AG08396 (cell line): ENCODE measurements around the gene DHRSX.
"Not testable (repeated sequence)": the region's sequence is repeated elsewhere in the genome, so short reads cannot be mapped to it uniquely, and the experiment has no call there.

Source experiments
- DNase-seq: peaks from one replicate; pipeline ENCODE4 v3.0.0; 2012; ENCODE audit warnings: low spot score, mixed read lengths

DHRSX gene, protein sequence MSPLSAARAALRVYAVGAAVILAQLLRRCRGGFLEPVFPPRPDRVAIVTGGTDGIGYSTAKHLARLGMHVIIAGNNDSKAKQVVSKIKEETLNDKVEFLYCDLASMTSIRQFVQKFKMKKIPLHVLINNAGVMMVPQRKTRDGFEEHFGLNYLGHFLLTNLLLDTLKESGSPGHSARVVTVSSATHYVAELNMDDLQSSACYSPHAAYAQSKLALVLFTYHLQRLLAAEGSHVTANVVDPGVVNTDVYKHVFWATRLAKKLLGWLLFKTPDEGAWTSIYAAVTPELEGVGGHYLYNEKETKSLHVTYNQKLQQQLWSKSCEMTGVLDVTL

DNA sequence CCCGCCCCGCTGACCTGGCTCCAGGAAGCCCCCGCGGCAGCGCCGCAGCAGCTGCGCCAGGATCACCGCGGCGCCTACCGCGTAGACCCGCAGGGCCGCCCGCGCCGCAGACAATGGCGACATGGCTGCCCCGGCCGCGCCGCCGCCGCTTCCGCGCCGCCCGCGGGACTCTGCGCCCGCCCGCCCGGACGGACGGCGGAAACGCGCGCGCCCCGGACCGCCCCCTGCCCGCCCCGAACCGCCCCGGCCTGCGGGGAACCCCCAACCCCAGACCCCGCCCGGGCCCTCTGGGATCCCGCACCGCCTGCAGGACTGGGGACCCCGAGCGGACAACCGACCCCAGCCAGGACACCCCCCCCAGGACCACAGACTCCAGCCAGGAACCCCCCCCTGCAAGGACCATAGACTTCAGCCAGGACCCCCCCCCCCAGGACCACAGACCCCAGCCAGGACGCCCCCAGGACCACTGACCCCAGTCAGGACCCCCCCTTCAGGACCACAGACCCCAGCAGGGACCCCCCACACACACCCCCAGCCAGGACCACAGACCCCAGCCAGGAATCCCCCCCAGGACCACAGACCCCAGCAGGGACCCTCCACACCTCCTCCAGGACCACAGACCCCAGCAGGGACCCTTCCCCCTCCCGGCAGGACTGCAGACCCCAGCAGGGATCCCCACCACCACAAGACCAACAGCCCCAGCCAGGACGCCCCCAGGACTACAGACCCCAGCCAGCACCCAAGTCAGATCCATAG is at the start of gene DHRSX, which contains the start of gene ZBED1:
DHRSX (minus strand) TSS at position 174 of the 756 bp plus-strand sequence; CDS start at position 123, 51 bp downstream.
ZBED1 (minus strand) TSS at position 174 of the 756 bp plus-strand sequence. CDS start 10,257 bp downstream, outside the sequence.
- DNase-seq: peak; percentile 80

DNA sequence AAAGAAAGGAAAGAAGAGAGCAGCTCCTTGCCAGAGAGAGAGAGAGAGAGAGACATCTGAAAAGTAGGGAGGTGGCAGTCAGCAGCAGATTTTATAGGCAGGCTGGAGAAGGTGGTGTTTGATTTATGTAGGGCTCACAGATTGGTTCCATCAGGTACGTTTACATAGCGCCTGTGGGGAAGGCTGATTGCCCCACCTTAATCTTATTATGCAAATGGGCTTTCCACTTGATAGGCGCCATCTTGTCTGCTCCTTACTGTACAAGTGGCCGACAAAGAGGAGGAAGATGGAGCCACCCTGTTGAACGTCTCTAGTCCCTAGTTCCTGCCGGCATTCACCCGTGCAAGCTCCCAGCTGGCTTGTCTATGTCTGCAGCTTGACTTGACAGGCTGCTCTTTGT is 49.1 kb upstream of the DHRSX start:
- DNase-seq: no peak

DNA sequence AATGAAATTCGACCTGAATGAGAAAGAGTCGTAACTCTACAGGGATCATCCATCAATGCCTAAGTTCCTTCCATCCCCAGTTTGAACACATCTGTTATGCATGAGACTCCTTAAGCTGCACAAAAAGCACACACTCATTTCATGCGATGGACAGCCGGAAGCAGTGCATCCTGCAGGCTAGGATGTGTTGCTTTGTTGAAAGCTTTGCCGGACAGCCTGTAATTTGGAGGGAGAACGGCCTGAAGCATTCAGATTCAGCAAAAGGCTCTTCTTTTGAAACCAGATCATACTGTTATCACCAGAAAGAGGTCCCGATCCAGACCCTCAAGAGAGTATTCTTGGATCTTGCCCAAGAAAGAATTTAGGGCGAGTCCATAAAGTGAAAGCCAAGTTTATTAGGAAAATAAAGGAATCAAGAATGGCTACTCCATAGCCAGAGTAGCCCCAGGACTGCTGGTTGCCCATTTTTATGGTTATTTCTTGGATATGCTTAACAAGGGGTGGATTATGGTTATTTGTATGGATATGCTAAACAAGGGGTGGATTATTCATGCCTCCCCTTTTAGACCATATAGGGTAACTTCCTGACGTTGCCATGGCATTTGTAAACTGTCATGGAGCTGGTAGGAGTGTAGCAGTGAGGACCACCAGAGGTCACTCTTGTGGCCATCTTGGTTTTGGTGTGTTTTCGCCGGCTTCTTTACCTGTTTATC is 48.1 kb upstream of the DHRSX start:
- DNase-seq: no peak

DNA sequence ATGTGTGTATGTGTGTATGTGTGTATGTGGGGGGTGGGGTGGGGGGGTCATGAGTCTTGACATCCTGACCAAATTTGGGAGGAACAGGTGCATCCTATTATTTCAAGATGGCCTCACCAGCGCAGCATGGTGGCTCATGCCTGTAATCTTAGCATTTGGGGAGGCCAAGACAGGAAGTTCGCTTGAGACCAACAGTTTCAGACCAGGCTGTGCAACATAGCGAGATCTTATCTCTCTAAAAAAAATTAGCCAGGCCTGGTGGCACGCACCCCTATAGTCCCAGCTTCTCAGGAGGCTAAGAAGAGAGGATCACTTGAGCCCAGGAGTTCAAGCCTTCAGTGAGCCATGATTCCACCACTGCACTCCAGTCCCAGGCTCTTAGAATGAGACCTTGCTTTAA is 47.0 kb upstream of the DHRSX start:
- DNase-seq: no peak

DNA sequence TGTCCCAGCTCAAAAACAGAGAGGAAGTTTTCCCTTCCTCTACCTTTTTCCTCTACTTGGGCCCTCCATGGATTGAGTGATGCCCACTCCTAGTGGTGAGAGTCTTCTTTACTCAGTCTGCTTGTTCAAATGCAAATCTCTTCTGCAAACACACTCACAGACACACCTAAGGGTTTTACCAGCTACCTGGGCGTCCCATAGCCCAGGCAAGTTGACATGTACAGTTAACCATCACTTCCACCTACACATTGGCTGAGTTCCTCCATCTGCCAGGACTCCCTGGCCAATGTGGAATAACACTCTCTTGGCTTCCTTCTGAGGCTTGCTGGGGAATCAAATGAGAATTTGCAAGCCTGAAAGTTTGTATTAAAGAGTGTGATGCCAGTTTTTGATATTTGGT is 45.7 kb upstream of the DHRSX start:
- DNase-seq: no peak

DNA sequence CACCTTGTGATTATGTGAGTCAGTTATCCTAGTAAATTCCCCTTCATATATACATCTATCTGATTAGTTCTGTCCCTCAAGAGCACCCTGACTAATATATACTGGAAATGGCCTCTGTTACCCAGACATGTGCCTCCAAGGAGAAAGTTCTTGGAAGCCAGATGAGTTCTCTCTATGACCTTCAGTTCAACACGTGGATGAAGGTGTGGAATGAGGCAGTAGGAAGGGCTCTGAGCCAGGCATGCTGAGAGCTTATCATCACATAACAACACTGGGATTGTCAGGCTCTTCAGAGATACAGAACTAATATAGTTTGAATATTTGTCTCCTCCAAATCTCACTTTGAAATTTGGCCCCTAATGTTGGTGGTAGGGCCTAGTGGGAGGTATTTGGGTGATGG is 44.4 kb upstream of the DHRSX start:
- no peak for DNase-seq

DNA sequence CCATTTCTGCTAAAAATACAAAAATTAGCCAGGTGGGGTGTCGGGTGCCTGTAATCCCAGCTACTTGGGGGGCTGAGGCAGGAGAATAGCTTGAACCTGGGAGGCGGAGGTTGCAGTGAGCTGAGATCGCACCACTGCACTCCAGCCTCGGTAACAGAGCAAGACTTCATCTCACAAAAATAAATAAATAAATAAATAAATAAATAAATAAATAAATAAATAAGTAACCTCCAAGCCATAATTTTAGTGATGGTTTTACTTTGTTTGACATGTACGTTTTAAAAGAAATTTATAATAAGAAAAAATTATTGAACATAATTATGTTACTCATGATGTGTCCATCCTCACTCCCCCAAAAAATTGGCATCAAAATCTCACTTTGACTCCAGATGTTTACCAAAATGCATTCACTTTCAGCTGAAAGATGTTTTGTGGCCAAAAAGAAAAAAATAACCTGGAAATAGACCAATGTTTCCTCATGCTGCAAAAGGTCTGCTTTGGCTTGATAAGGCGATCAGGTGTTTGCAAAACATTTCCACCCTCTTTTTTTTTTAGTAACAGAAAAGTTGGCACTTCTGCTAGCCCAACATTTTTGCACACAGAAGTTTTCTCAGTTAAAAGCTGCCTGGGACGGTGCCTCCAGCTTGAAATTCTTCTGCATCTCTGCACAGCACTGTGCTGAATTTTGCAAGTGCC is 42.2 kb upstream of the DHRSX start:
- no peak for DNase-seq

DNA sequence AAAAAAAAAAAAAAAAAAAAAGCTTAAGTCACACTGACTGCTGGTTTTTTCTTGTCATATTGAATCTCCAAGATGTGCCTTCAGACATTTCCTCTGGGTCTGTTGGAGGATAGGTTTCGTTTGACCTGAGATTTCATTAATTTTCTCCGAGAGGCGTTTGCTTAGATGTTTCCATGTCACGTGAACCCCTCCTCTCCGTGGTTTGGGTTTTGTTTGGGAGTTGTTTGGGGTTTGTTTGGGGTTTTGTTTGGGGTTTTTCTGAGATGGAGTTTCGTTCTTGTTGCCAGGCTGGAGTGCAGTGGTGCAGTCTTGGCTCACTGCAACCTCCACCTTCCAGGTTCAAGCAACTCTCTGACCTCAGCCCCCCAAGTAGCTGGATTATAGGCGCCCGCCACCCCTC is 40.8 kb upstream of the DHRSX start:
- no peak for DNase-seq

DNA sequence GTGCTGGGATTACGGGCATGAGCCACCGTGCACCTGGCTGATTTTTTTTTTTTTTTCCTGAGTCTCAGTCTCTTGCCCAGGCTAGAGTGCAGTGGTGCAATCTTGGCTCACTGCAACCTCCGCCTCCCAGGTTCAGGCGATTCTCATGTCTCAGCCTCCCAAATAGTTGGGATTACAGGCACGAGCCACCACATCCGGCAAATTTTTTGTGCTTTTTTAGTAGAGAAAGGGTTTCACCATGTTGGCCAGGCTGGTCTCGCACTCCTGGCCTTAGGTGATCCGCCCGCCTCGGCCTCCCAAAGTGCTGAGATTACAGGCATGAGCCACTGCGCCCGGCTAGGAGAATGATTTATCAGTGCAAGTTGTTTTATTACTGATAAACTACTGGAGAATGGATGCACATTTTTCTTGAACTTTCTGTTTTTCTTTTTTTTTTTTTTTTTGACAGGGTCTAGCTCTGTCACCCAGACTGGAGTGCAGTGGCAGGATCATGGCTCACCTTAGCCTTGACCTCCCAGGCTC is 39.7 kb upstream of the DHRSX start:
- DNase-seq: no peak

DNA sequence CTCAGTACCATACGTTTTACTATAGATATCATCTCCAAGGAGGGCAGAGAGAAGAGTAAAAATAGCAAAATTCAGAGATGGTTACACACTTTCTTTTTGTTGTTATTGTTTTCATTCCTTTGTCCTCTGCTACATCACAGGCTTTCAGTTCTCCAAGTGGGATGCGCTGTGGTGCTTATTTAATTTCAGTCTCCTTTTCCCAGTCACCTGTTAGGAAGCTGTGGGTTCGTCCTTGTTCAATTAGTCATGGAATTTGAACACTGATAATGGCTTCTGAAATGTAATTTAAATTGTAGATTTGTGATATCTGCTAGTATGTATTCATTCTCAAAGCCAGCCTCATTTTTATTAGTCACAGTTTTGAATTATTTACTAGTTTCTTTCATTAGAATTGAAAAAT is 38.8 kb upstream of the DHRSX start:
- DNase-seq: no peak

DNA sequence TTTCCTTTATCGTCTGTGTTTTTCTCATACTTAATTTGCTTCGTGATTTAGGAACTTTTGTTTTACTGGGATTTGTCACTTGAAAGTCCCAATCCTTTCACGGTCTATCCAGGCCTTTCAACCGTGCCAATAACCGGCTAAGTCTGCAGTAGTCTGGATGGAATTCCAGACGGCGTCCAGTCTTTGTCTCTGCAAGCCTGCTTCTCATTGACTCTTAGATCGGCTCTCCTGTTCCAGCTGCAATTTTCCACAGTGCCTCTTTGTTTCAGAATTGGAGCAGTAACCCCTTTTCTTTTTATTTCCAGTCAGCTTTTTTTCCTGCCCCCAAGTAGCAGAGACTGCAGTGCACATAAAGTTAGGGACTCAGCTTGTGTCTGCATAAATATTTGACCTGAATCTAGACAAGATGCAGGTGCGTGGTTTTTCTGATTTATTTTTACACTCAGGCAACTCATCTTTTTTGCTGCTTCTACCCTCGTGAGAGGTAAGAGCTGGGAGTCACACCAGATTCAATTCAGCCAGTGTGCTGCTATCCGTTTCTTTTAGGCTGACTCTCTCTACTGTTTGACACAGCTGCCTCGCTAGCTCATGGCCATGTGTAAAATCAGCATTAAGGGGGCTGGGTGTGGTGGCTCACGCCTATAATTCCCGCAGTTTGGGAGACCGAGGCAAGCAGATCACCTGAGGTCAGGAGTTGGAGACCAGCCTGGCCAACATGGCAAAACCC is 37.4 kb upstream of the DHRSX start:
- DNase-seq: no peak

DNA sequence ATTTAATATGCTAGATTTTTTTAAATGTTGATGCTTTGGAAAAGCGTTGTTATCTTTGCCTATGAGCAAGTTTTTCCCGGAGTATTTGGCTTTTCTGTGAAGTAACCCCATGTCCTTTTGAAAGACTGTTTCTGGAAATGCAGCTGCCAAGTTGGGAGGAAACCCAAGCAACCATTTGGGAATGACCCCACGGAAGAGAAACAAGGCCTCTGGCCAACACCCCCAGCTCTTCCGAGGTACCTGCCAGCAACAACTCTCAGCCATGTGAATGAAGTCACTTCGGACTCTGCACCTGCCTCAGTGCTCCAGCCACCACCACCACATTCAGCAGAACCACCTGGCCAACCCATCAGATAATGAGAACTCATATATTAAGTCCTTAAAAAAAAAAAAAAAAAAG is 36.2 kb upstream of the DHRSX start:
- no peak for DNase-seq

DNA sequence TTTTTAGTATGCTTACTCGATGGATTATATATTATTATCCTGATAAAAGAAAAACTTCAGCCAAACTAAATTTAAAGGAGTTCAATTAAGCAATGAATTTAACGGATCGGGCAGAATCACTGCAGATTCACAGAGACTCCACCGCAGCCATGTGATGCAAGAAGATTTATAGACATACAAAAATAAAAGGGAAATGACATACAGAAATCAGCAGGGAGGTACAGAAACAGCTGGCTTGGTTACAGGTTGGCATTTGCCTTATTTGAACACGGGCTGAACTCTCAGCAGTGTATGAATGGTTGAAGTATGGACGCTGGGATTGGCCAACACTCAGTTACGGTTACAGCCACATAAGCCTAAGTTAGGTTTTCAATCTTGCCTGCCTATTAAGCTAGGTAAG is 35.4 kb upstream of the DHRSX start:
- no peak for DNase-seq

DNA sequence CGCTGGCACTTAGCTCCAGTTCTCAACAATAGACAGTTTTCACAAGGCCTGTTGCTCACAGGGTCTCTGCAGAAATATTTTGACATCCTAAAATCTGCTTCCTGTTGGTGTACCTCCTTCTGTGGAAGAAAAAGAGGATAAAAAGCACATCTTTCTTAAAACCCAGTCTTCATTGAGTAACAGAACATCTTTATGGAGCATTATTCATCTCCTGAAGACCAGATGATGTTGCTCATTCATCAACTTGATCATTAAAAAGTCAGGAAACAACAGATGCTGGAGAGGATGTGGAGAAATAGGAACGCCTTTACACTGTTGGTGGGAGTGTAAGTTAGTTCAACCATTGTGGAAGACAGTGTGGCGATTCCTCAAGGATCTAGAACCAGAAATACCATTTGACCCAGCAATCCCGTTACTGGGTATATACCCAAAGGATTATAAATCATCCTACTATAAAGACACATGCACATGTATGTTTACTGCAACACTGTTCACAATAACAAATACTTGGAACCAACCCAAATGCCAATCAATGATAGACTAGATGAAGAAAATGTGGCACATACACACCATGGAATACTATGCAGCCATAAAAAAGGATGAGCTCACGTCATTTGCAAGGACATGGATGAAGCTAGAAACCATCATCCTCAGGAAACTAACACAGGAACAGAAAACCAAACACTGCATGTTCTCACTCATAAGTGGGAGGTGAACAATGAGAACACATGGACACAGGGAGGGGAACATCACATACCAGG is 33.7 kb upstream of the DHRSX start:
- DNase-seq: not testable (repeated sequence)

DNA sequence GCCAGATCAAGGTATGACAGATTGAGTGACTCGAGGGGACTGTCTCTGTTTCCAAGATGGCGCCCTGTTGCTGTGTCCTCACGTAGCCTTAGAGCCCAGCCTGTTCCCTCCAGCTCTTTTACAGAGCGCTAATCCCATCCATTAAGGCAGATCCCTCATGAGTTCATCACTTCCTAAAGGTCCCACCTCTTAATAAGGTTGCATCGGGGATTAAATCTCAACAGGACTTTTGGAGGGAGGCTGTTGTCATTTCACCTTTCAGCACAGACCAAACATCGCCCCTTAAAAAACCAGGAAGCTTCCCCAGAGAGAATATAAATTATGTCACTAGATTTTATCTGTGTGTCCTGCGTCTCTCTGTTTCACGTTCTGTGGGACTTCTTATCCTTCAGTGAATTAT is 32.6 kb upstream of the DHRSX start:
- DNase-seq: no peak

DNA sequence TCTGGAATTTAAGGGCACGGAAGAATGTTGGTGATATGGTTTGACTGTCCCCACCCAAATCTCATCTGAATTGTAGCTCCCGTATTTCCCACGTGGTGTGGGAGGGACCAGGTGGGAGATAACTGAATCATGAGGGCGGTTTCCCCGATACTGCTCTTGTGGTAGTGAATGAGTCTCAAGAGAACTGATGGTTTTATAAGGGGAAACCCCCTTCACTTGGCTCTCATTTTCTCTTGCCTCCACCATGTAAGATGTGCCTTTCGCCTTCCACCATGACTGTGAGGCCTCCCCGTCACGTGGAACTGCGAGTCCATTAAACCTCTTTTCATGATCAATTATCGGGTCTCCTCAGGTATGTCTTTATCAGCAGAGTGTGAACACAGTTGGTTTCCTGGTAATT is 25.6 kb upstream of the DHRSX start:
- DNase-seq: no peak

DNA sequence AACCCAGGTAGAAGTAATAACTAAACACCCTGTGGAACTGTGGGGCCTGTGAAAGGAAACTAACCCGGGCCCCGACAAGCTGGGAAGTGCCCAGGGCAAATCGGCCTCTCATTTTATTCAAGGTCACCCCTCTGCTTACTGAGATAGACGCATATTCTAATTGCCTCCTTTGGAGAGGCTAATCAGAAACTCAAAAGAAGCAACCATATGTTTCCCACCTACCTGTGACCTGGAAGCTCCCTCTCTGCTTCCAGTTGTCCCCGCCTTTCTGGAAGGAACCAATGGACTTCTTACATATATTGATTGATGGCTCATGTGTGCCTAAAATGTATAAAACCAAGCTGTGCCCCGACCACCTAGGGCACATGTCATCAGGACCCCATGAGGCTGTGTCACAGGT is 23.1 kb upstream of the DHRSX start:
- DNase-seq: no peak

DNA sequence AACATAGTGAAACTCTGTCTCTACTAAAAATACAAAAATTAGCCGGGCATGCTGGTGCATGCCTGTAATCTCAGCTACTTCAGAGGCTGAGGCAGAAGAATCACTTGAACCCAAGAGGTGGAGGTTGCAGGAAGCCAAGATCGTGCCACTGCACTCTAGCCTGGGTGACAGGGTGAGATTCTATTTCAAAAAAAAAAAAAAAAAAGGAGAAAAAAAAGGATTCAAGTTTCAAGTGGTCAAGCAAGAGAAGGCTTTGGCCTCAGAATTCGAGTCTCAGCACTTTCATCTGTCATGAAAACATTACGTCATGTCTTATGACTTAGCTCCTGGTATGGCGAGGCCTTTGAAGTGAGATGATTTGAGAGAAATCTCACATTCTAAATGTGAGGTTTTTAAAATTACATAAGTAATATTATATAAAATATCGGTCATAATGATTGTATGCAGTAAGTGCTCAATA is 21.2 kb upstream of the DHRSX start:
- no peak for DNase-seq

DNA sequence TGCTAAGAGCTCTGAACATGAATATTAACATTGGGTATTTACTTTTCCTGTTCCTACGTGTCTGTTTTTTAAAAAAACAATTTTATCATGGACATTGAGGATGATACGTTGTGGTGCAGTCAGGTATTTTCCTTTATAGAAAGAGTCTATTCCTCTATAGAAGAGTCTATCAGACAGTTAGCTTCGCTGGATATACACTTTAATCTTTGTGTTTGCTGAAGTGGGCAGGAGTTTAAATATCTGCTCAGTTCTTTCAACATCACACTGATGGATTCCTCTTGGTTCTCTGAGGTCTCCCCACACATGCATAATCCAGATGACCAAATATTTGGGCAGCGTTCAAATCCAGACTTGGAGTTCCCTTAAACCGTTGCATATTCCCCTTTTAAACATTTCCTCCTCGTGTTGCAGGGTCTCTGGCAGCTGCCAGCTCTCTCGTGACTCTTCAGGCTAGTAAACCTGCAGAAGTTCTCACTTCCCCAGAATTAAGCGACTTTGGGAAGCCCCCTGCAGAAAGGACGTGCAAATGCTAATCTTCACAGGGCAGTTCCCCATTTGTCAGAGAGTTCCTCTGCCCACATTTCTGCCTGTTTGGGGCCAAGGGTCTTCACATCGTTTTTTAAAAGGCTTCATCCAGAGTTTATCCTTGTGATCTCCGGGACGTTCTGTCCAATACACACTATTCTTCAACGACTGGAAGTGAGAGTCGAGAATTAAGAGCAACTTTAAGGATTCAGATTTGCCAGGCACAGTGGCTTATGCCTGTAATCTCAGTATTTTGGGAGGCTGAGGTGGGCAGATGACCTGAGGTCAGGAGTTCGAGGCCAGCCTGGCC is 20.5 kb upstream of the DHRSX start:
- no peak for DNase-seq

DNA sequence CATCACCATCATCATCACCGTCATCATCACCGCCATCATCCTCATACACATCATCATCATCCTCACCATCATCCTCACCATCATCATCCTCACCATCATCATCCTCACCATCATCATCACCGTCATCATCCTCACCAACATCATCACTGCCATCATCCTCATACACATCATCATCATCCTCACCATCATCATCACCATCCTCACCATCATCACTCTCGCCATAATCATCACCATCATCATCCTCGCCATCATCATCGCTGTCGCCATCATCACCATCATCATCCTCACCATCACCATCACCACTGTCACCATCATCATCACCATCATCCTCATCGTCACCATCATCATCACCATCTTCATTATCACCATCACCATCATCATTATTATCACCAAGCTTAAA is 19.8 kb upstream of the DHRSX start:
- no peak for DNase-seq
